ENCODE measurements around the gene PEMT.

DNA sequence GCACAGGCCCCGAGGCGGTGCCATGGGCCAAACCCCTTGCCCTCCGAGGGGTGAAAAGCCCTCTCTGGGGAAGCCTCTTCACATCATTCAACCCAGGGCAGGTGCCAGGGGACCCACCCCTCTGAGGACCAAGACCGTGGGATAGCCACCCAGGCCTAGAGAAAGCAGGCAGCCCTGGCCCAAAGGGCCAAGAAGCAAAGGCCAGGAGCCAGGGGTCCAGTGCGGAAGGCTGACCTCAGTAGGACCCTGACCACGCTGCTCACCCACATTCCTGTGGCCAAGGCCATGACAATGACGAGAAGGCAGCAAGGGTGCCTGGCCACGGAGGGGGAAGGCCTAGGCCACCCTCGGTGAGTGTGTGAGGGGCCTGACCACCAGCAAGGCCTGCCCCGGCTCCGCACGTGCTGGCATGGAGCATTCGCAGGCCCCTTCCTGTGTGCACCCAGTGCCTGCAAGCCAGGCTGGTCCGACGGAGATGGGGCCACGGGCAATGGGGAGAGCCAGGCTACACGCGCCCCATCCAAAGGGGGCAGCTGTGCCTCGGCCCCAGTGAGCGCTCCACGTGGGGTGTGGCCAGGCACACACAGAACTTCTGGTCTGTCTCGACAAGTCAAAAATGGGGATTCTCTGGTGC, 70.8 kb downstream of the PEMT start:
- TF ChIP-seq POLR2AphosphoS5 (IDR thresholded peaks at IDR 0.05; ENCODE audit: low read depth, low read length) (no peak), TCF7L2 (IDR thresholded peaks at IDR 0.05; ENCODE audit: low read depth, low read length) (no peak), SIN3A (IDR thresholded peaks at IDR 0.05; ENCODE audit: borderline replicate concordance, insufficient read depth, low read depth, low read length) (no peak)
- TF ChIP-seq, protein P1, sequence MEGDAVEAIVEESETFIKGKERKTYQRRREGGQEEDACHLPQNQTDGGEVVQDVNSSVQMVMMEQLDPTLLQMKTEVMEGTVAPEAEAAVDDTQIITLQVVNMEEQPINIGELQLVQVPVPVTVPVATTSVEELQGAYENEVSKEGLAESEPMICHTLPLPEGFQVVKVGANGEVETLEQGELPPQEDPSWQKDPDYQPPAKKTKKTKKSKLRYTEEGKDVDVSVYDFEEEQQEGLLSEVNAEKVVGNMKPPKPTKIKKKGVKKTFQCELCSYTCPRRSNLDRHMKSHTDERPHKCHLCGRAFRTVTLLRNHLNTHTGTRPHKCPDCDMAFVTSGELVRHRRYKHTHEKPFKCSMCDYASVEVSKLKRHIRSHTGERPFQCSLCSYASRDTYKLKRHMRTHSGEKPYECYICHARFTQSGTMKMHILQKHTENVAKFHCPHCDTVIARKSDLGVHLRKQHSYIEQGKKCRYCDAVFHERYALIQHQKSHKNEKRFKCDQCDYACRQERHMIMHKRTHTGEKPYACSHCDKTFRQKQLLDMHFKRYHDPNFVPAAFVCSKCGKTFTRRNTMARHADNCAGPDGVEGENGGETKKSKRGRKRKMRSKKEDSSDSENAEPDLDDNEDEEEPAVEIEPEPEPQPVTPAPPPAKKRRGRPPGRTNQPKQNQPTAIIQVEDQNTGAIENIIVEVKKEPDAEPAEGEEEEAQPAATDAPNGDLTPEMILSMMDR (IDR thresholded peaks at IDR 0.05) = no peak

All from Panc1 (cell line).